Gastroesophageal sphincter (tissue), 4 donors: Measurements from ENCODE around the gene PSMC1. TPM values are rescaled to one million over a fixed set of nuclear protein-coding genes. Genes with fewer than 3 reads are reported as not detected.

Experiments used
- ATAC-seq: fragments of 150-250 bp; one replicate; pipeline ENCODE4 v1.9.1; 2016; ENCODE audit warnings: mild to moderate bottlenecking, moderate library complexity
- H3K27ac ChIP-seq, 4 donors: fragments of 200-600 bp; sonication (generic) in 3 of 4; 1 replicate in 3 of 4; 2 replicates in 1 of 4; pipeline ENCODE4 v1.5.1; 2016 to 2019
- H3K27me3 ChIP-seq: fragments of 200-600 bp; sonication (generic); one replicate; pipeline ENCODE4 v1.5.1; 2019
- H3K36me3 ChIP-seq, 2 donors: fragments of 200-600 bp; sonication (generic); one replicate each; pipeline ENCODE4 v1.5.1; 2019; ENCODE audit warnings: control low read depth in 1 of 2
- H3K4me1 ChIP-seq, 3 donors: fragments of 200-600 bp; sonication (generic); 1 replicate in 2 of 3; 2 replicates in 1 of 3; pipeline ENCODE4 v1.5.1; 2016 to 2019; ENCODE audit warnings: control low read depth in 2 of 3
- H3K4me3 ChIP-seq, 2 donors: fragments of 200-600 bp; sonication (generic); one replicate each; pipeline ENCODE4 v1.5.1; 2019; ENCODE audit warnings: mild to moderate bottlenecking in 1 of 2, moderate library complexity in 1 of 2
- H3K9me3 ChIP-seq, 3 donors: fragments of 200-600 bp; sonication (generic); one replicate each; pipeline ENCODE4 v1.5.1; 2017 to 2019; ENCODE audit warnings: control low read depth in 2 of 3
- CTCF ChIP-seq, 4 experiments: fragments of 200-600 bp in 2 of 4; fragments of 450-650 bp in 2 of 4; sonication (generic) in 1 of 4; IDR thresholded peaks; one replicate each; pipeline ENCODE4 v1.5.1; 2017 to 2019; ENCODE audit warnings: antibody characterized with exemption in 4 of 4, mild to moderate bottlenecking in 2 of 4, moderate library complexity in 2 of 4
- EP300 ChIP-seq: sonication (generic); formaldehyde crosslinking; IDR thresholded peaks from one replicate; pipeline ENCODE4 v1.6.1; 2017; ENCODE audit warnings: antibody characterized with exemption, mild to moderate bottlenecking
- POLR2A ChIP-seq, 2 donors: fragments of 450-650 bp; IDR thresholded peaks; one replicate each; pipeline ENCODE4 v1.6.1; 2017; ENCODE audit warnings: antibody characterized with exemption in 2 of 2, mild to moderate bottlenecking in 2 of 2, moderate library complexity in 1 of 2
- POLR2AphosphoS5 ChIP-seq: sonication (generic); formaldehyde crosslinking; IDR thresholded peaks from one replicate; pipeline ENCODE4 v1.6.1; 2017; ENCODE audit warnings: antibody characterized with exemption
- WGBS, 2 donors: methylation state at CpG; one replicate each; pipeline ENCODE4 v1.1.5; 2018; ENCODE audit warnings: low coverage in 1 of 2; 5-methylcytosine and 5-hydroxymethylcytosine counted together
- total RNA-seq, 4 donors: library from RNA; depleted of rRNA; stranded (reverse); fragments of >200 nt; gene quantifications; one replicate each; pipeline ENCODE4 v1.1.0, GENCODE V29; 2016

PSMC1 gene
- total RNA-seq, 4 donors from 2014 or later, result 147 to 228 (median 150) TPM

GRCh38 chr14:90288651-90289355 lies 32.5 kb downstream of the PSMC1 start:
- Histone ChIP-seq H3K27me3 (no peaks in the 10 kb centered on the region), H3K36me3 (peaks cover 0 to 94% of the 10 kb centered on the region in 2 donors), H3K4me1 (peaks cover 0 to 19% (median 0%) of the 10 kb centered on the region in 3 donors), H3K27ac (no peak overlapping the region), H3K9me3 (no peaks in the 10 kb centered on the region), H3K4me3 (no peak overlapping the region)
- WGBS, 2 donors, result 30 to 44% methylated on average over 5 to 6 of the region's 12 CpGs
- TF ChIP-seq POLR2AphosphoS5 (peak; percentile 15), EP300 (no peak)
- no peak for ATAC-seq

GRCh38 chr14:90290337-90291011 lies 34.1 kb downstream of the PSMC1 start:
- TF ChIP-seq POLR2AphosphoS5, result no peak
- WGBS, 2 donors, result 88 to 94% methylated on average over 4 to 6 of the region's 6 CpGs
- Histone ChIP-seq H3K27ac (no peak overlapping the region), H3K4me1 (peaks cover 0 to 19% (median 0%) of the 10 kb centered on the region in 3 donors), H3K4me3 (no peak overlapping the region), H3K36me3 (peaks cover 0 to 92% of the 10 kb centered on the region in 2 donors), H3K9me3 (no peaks in the 10 kb centered on the region), H3K27me3 (no peaks in the 10 kb centered on the region)
- ATAC-seq, result no peak

- Histone ChIP-seq H3K4me1 (peaks cover 0 to 28% (median 0%) of the 10 kb centered on the region in 3 donors), H3K36me3 (peaks cover 0 to 92% of the 10 kb centered on the region in 2 donors), H3K9me3 (no peaks in the 10 kb centered on the region), H3K27ac (no peak overlapping the region), H3K4me3 (no peak overlapping the region), H3K27me3 (no peaks in the 10 kb centered on the region)
- ATAC-seq, result no peak
- TF ChIP-seq EP300 (no peak), CTCF (IDR thresholded peaks at IDR 0.05) (no peak), POLR2AphosphoS5 (no peak), POLR2A (IDR thresholded peaks at IDR 0.05) (no peak)
- 81% methylated on average over 5 of the region's 7 CpGs for WGBS, 2 donors
Measured at GRCh38 chr14:90291699-90292098, 35.3 kb downstream of the PSMC1 start.

- TF ChIP-seq CTCF (IDR thresholded peaks at IDR 0.05) (no peak), POLR2A (IDR thresholded peaks at IDR 0.05) (no peak), EP300 (no peak), POLR2AphosphoS5 (no peak)
- WGBS, 2 donors, result 87 to 88% methylated on average over 5 to 9 of the region's 11 CpGs
- no peak overlapping the region for H3K27ac ChIP-seq
- peaks cover 0 to 20% (median 0%) of the 10 kb centered on the region in 3 donors for H3K4me1 ChIP-seq
- no peaks in the 10 kb centered on the region for H3K9me3 ChIP-seq
- H3K27me3 ChIP-seq, result no peaks in the 10 kb centered on the region
- no peak overlapping the region for H3K4me3 ChIP-seq
- ATAC-seq, result no peak
- peaks cover 0 to 88% of the 10 kb centered on the region in 2 donors for H3K36me3 ChIP-seq
Measured at GRCh38 chr14:90293766-90294730, 37.7 kb downstream of the PSMC1 start.

GRCh38 chr14:90294872-90295271 lies 38.5 kb downstream of the PSMC1 start:
- Histone ChIP-seq H3K27me3 (no peaks in the 10 kb centered on the region), H3K36me3 (peaks cover 0 to 85% of the 10 kb centered on the region in 2 donors), H3K4me3 (no peak overlapping the region), H3K27ac (no peak overlapping the region), H3K9me3 (no peaks in the 10 kb centered on the region), H3K4me1 (peaks cover 0 to 22% (median 0%) of the 10 kb centered on the region in 3 donors)
- no peak for ATAC-seq
- TF ChIP-seq CTCF (IDR thresholded peaks at IDR 0.05), result no peak
- TF ChIP-seq POLR2A (IDR thresholded peaks at IDR 0.05), result no peak
- no peak for TF ChIP-seq EP300
- WGBS, 2 donors, result 50 to 60% methylated on average over 1 to 2 of the region's 2 CpGs
